ENCODE results near the gene YWHAE. TPM values are rescaled to one million over a fixed set of nuclear protein-coding genes. Genes with fewer than 3 reads are reported as not detected.

YWHAE gene
- total and polyA plus RNA-seq, 7 donors = 641 to 927 (median 820) TPM

DNA sequence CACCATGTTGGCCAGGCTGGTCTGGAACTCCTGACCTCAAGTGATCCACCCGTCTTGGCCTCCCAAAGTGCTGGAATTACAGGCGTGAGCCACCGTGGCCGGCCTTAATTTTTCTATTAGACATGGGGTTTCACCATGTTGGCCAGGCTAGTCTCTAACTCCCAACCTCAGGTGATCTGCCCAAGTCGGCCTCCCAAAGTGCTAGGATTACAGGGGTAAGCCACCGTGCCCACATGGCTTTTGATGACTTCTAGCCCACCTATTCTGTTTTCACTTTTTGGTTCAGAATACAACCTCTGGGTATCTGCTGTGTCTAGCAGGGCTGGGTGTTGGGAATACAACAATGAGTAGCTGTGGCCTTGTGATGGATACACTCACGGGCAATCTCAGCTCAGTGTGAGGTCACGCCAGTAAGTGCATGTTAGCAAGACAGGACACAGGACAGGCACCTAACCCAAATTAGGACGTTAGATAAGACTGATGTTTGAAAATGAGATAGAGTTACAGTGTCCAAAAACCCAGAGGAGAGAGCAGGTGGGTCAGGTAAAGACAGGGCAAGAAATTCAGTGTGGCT, 14.1 kb upstream of the YWHAE start:
- H3K27me3 ChIP-seq (ENCODE audit: insufficient read depth in 3 of 3, low read length in 2 of 3) = no peaks in the 10 kb centered on the region
- TF ChIP-seq, protein P1, sequence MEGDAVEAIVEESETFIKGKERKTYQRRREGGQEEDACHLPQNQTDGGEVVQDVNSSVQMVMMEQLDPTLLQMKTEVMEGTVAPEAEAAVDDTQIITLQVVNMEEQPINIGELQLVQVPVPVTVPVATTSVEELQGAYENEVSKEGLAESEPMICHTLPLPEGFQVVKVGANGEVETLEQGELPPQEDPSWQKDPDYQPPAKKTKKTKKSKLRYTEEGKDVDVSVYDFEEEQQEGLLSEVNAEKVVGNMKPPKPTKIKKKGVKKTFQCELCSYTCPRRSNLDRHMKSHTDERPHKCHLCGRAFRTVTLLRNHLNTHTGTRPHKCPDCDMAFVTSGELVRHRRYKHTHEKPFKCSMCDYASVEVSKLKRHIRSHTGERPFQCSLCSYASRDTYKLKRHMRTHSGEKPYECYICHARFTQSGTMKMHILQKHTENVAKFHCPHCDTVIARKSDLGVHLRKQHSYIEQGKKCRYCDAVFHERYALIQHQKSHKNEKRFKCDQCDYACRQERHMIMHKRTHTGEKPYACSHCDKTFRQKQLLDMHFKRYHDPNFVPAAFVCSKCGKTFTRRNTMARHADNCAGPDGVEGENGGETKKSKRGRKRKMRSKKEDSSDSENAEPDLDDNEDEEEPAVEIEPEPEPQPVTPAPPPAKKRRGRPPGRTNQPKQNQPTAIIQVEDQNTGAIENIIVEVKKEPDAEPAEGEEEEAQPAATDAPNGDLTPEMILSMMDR (IDR thresholded peaks at IDR 0.05) = no peak
- 32 to 65% (median 40%) methylated on average over 8 to 9 of the region's 9 CpGs for WGBS, 3 donors
- no peak overlapping the region for H3K4me3 ChIP-seq
- DNase-seq = no peak
- peak; percentile 18 to 35 (median 34) for ATAC-seq
- H3K27ac ChIP-seq = peak overlapping the region; percentile 71
- no peaks in the 10 kb centered on the region for H3K36me3 ChIP-seq (ENCODE audit: insufficient read depth in 1 of 2, low read depth in 1 of 2)
- H3K9me3 ChIP-seq = peaks cover 7% of the 10 kb centered on the region
- H3K4me1 ChIP-seq = peaks cover 21% of the 10 kb centered on the region
- intact Hi-C loops (cut with DNase I) = no loop called here

DNA sequence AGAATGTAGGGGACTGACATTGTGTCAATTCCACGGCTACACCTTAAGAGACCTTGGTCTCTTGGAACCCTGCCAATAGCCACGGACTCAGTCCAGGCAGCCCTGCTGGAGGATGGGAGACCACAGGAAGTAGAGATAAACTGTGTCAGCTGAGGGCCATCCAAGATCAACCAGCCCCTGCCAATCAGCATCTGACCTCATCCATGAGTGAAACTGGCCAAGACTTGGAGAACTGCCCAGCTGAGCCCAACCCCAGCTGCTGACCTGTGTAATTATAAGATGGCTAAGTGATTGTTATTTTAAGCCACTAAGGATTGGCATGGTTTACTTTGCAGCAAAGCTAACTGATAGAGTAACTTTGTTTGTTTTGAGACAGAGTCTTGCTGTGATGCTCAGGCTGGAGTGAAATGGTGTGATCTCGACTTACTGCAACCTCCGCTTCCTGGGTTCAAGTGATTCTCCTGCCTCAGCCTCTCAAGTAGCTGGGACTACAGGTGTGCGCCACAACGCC, 13.3 kb upstream of the YWHAE start:
- TF ChIP-seq, protein P1 (IDR thresholded peaks at IDR 0.05) = no peak
- ATAC-seq (peak; percentile 86 to 91 (median 89)), DNase-seq (peak; percentile 74 to 90)
- Histone ChIP-seq H3K27me3 (ENCODE audit: insufficient read depth in 3 of 3, low read length in 2 of 3) (no peaks in the 10 kb centered on the region), H3K36me3 (ENCODE audit: insufficient read depth in 1 of 2, low read depth in 1 of 2) (no peaks in the 10 kb centered on the region), H3K9me3 (peaks cover 7% of the 10 kb centered on the region), H3K27ac (peak overlapping the region; percentile 71), H3K4me1 (peaks cover 21% of the 10 kb centered on the region), H3K4me3 (no peak overlapping the region)
- WGBS, 3 donors = 32 to 60% (median 41%) methylated on average over 6 of the region's 6 CpGs
- intact Hi-C loops (cut with DNase I) = no loop called here

DNA sequence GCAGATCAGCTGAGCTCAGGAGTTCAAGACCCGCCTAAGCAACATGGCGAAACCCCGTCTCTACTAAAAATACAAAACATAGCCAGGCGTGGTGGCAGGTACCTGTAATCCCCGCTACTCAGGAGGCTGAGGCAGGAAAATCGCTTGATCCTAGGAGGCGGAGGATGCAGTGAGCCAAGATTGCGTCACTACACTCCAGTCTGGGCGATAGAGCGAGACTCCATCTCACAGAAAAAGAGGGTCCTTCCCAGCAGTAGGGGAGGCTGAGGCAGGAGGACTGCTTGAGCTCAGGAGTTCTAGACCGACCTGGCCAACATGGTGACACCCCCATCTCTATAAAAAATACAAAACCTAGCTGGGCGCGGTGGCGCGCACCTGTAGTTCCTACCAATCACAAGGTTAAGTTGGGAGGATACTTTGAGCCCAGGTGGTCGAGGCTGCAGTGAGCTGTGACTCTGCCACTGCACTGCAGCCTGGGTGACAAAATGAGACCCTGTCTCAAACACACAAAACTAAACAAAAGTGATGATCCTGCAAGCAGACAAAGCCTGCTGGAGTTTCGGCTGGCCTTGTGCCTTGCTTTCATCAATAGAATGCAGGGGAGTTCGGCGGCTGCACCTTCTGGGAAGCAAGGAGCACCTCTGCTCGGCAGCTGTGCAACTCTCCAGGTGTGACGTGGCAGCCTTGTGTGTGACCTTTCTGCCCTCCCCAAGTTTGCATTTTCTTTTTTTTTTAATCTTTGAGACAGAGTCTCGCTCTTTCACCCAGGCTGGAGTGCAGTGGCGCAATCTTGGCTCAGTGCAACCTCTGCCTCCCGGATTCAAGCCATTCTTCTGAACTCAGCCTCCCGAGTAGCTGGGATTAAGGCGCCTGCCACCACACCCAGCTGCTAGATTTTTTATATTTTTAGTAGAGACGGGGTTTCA, 12.4 kb upstream of the YWHAE start:
- Histone ChIP-seq H3K9me3 (peaks cover 7% of the 10 kb centered on the region), H3K4me3 (no peak overlapping the region), H3K27ac (peak overlapping the region; percentile 71), H3K4me1 (peaks cover 21% of the 10 kb centered on the region), H3K36me3 (ENCODE audit: insufficient read depth in 1 of 2, low read depth in 1 of 2) (no peaks in the 10 kb centered on the region), H3K27me3 (ENCODE audit: insufficient read depth in 3 of 3, low read length in 2 of 3) (no peaks in the 10 kb centered on the region)
- TF ChIP-seq, protein P1 (IDR thresholded peaks at IDR 0.05) = no peak
- intact Hi-C loops (cut with DNase I) = no loop called here
- peak in 1 of 4 donors; percentile 9 for ATAC-seq
- peak; percentile 25 to 48 for DNase-seq
- WGBS, 3 donors = 76 to 77% (median 76%) methylated on average over 27 of the region's 27 CpGs

DNA sequence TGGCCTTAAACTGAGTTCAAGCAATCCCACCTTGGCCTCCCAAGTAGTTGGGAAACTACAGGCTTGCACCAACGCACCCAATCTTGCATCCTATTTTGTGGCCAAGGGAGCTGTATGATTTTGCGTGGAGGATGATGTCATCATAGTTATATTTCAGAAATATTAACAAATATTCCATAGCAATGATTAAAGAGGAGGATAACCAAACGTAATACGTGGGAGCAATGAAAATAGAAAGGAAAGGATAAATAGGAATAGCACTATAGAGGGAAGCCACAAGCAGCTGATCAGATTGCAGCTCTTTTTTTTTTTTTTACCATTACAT, 2.2 kb upstream of the YWHAE start:
- WGBS, 3 donors = 95 to 97% (median 95%) methylated on average over 4 of the region's 4 CpGs

More for the DNA sequence above, 2.2 kb upstream of the YWHAE start:
- intact Hi-C loops (cut with DNase I) = no loop called here
- no peak overlapping the region for H3K27ac ChIP-seq
- peaks cover 24% of the 10 kb centered on the region for H3K4me1 ChIP-seq
- ATAC-seq (no peak), DNase-seq (no peak)
- H3K4me3 ChIP-seq = no peak overlapping the region
- TF ChIP-seq, protein P1 (IDR thresholded peaks at IDR 0.05) = no peak
- H3K9me3 ChIP-seq = no peaks in the 10 kb centered on the region
- H3K36me3 ChIP-seq (ENCODE audit: insufficient read depth in 1 of 2, low read depth in 1 of 2) = no peaks in the 10 kb centered on the region
- no peaks in the 10 kb centered on the region for H3K27me3 ChIP-seq (ENCODE audit: insufficient read depth in 3 of 3, low read length in 2 of 3)

Data from psoas muscle (tissue), 8 donors.